Measurements from ENCODE around the gene MBTD1. TPM values are rescaled to one million over a fixed set of nuclear protein-coding genes. Genes with fewer than 3 reads are reported as not detected.

Gene MBTD1
- total RNA-seq, 4 donors from 2014 or later: 19.2 to 26.5 (median 25.6) TPM

GRCh38 chr17:51132964-51133319 is 126.9 kb downstream of the MBTD1 start:
- TF ChIP-seq, protein P1, sequence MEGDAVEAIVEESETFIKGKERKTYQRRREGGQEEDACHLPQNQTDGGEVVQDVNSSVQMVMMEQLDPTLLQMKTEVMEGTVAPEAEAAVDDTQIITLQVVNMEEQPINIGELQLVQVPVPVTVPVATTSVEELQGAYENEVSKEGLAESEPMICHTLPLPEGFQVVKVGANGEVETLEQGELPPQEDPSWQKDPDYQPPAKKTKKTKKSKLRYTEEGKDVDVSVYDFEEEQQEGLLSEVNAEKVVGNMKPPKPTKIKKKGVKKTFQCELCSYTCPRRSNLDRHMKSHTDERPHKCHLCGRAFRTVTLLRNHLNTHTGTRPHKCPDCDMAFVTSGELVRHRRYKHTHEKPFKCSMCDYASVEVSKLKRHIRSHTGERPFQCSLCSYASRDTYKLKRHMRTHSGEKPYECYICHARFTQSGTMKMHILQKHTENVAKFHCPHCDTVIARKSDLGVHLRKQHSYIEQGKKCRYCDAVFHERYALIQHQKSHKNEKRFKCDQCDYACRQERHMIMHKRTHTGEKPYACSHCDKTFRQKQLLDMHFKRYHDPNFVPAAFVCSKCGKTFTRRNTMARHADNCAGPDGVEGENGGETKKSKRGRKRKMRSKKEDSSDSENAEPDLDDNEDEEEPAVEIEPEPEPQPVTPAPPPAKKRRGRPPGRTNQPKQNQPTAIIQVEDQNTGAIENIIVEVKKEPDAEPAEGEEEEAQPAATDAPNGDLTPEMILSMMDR (IDR thresholded peaks at IDR 0.05; ENCODE audit: low read depth): no peak

GRCh38 chr17:51128076-51128475 is 131.8 kb downstream of the MBTD1 start:
- TF ChIP-seq, protein P1 (IDR thresholded peaks at IDR 0.05; ENCODE audit: low read depth): no peak

Other genes with a start within 250 kb of the MBTD1 start
- 100 to 1,000 TPM; 135 to 153 (median 150) TPM for gene SPAG9, start 139.2 kb downstream of the MBTD1 start, total RNA-seq
- gene NME1, start 106.5 kb downstream of the MBTD1 start, total RNA-seq: 10 to 100 TPM; 20.2 to 46.0 (median 22.7) TPM
- 100 to 1,000 TPM; 254 to 500 (median 385) TPM for gene NME2, start 93.6 kb downstream of the MBTD1 start, total RNA-seq
- gene UTP18, start 497 bp upstream of the MBTD1 start, total RNA-seq: 10 to 100 TPM; 32.1 to 38.1 (median 35.1) TPM

All from subcutaneous adipose tissue (tissue), 4 donors.